ENCODE measurements around the gene PARP9. TPM values are rescaled to one million over a fixed set of nuclear protein-coding genes. Genes with fewer than 3 reads are reported as not detected.

Gene PARP9
- total RNA-seq, result 6.5 and 24.8 TPM in 2 replicates

DNA sequence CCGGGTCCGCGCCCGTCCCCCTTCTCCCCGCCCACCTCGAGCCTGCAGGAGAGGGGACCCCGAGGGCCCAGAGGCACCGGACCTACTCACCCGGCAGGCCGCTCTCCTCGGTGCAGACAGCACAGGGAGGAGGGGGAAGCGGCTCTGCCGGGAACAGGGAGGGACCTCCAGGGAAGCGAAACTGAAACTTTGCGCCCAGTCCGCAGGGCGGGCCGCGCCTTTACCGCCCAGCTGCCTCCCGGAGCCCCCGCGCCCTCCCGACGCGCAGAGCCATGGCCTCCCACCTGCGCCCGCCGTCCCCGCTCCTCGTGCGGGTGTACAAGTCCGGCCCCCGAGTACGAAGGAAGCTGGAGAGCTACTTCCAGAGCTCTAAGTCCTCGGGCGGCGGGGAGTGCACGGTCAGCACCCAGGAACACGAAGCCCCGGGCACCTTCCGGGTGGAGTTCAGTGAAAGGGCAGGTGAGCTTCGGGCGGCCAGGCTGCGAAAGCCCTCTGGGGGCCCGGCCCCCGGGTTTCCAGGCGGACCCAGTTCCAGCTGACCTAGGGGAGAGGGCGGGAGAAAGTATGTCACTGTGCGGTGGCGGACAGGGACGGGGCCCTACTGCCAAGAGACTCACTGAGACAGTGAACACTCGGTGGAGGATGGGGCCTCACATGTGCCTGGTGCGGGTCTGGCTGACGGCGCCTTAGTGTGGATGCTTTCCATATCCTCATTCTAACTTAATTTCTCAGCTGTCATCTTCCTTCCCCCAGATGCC is at the start of gene PARP9, which contains the start of gene DTX3L:
Gene PARP9, minus strand, starts transcription at position 146 of the 758 bp plus-strand sequence. CDS start 4,680 bp downstream, outside the sequence.
Gene DTX3L, plus strand, starts transcription at position 184 of the 758 bp plus-strand sequence. Its CDS starts 89 bp downstream, at position 273.

DNA sequence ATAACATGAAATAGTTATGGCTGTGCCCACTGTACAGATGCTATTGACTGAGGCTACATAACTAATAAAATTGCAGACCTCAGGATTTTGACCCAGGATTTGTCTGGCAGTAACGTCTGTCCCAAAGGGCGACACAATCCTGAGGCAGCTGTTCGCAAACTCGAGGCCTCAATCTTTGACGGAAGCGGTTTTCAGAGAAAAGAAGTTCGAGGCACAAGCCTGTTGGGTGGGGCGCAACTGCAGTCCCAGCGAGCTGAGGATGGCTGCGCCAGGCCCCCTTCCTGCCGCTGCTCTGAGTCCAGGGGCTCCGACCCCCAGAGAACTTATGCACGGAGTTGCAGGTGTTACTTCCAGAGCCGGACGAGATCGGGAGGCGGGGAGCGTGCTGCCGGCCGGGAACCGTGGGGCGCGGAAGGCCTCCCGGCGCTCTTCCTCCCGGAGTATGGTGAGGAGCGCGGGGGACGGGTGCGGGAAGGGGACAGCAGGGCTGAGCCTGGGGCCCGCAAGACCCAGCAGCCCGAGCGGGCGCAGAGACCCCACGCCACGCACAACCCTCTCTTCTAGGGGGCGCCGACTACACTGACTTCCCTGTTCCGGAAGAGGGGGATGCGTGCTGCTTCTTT is 13.4 kb upstream of the PARP9 start, which contains the start of gene PARP15:
Gene PARP15, plus strand, starts transcription at position 242 of the 623 bp plus-strand sequence. Its CDS starts 18 bp downstream, at position 260.

GRCh38 chr3:122514123-122515019 is 49.7 kb downstream of the PARP9 start, which contains the start of gene KPNA1:
Gene KPNA1 (minus strand): TSS chr3:122514939. CDS start chr3:122496565, 18,374 bp downstream.

Other genes with a start within 250 kb of the PARP9 start
- 114 and 450 TPM in 2 replicates for gene CSTA, start 239.1 kb downstream of the PARP9 start, total RNA-seq
- 32.5 and 33.2 TPM in 2 replicates for gene MIX23, start 181.1 kb downstream of the PARP9 start, total RNA-seq
- gene FAM162A, start 180.1 kb downstream of the PARP9 start, total RNA-seq, result 12.3 and 32.4 TPM in 2 replicates
- gene WDR5B, start 148.2 kb downstream of the PARP9 start, total RNA-seq, result 4.8 and 5.8 TPM in 2 replicates
- gene KPNA1, start 49.4 kb downstream of the PARP9 start, total RNA-seq, result 33.2 and 66.7 TPM in 2 replicates
- gene DTX3L, start within 50 bp of the PARP9 start, total RNA-seq, result 8.2 and 36.9 TPM in 2 replicates
- under 0.01 and 0.21 TPM in 2 replicates for gene PARP15, start 13.3 kb upstream of the PARP9 start, total RNA-seq
- gene PARP14, start 116.5 kb upstream of the PARP9 start, total RNA-seq, result 17.8 and 67.0 TPM in 2 replicates
- 12.5 and 16.4 TPM in 2 replicates for gene HSPBAP1, start 229.5 kb upstream of the PARP9 start, total RNA-seq
- gene SLC49A4, start 230.8 kb upstream of the PARP9 start, total RNA-seq, result 33.5 and 46.6 TPM in 2 replicates

Data from nasal cavity respiratory epithelium epithelial cell of viscerocranial mucosa (primary cell).